PC-9 (cell line): ENCODE data around the gene RSAD1. TPM values are rescaled to one million over a fixed set of nuclear protein-coding genes. Genes with fewer than 3 reads are reported as not detected.

ENCODE experiments used
- BruUV-seq: library from RNA; stranded (reverse); fragments of 400-500 nt; replicated peaks from 2 replicates; lab custom pipeline; 2021; lab: Mats Ljungman, UMichigan
- CTCF ChIA-PET: fragments of 300-600 bp; sonication (Branson Sonifier 250); formaldehyde crosslinking; loops from one replicate; lab custom pipeline; 2022; ENCODE audit warnings: antibody characterized with exemption; lab: Charles Lee
- POLR2A ChIA-PET: fragments of 300-600 bp; sonication (Branson Sonifier 250); formaldehyde crosslinking; loops from one replicate; lab custom pipeline; 2022; ENCODE audit warnings: antibody characterized with exemption; ENCODE audit not compliant: unreplicated experiment; lab: Charles Lee
- DNase-seq, 2 experiments: peaks; one replicate each; pipeline versions ENCODE4 v3.0.0 to v3.0.0-alpha.2; 2015 to 2022; ENCODE audit warnings: mixed read lengths in 1 of 2
- H2AFZ ChIP-seq: fragments of 200-600 bp; sonication (generic); 2 replicates; pipeline ENCODE4 v1.8.1; 2017; ENCODE audit warnings: antibody characterized with exemption
- H3F3A ChIP-seq: fragments of 200-600 bp; sonication (generic); 2 replicates; pipeline ENCODE4 v1.8.1; 2017; ENCODE audit warnings: antibody characterized with exemption, mild to moderate bottlenecking, low read depth; ENCODE audit not compliant: insufficient read depth
- H3K27ac ChIP-seq: fragments of 200-600 bp; sonication (generic); 2 replicates; pipeline ENCODE4 v1.6.1; 2016; ENCODE audit warnings: mixed run types
- H3K27me3 ChIP-seq: fragments of 200-600 bp; sonication (generic); 2 replicates; pipeline ENCODE4 v1.6.1; 2016; ENCODE audit warnings: low read depth, mixed run types; ENCODE audit not compliant: insufficient read depth
- H3K36me3 ChIP-seq: fragments of 200-600 bp; sonication (generic); 2 replicates; pipeline ENCODE4 v1.6.1; 2016; ENCODE audit warnings: low read depth, mixed run types
- H3K4me1 ChIP-seq: fragments of 200-600 bp; sonication (generic); replicated peaks from 2 replicates; pipeline ENCODE4 v1.6.1; 2016; ENCODE audit warnings: mixed run types; ENCODE audit not compliant: insufficient read depth
- H3K4me2 ChIP-seq: fragments of 200-600 bp; sonication (generic); 2 replicates; pipeline ENCODE4 v1.6.1; 2017; ENCODE audit warnings: mixed run types
- H3K4me3 ChIP-seq: fragments of 200-600 bp; sonication (generic); 2 replicates; pipeline ENCODE4 v1.6.1; 2016; ENCODE audit warnings: mixed run types
- H3K79me2 ChIP-seq: fragments of 200-600 bp; sonication (generic); 2 replicates; pipeline ENCODE4 v1.6.1; 2017; ENCODE audit warnings: low read depth, mixed run types
- H3K9me2 ChIP-seq: fragments of 200-600 bp; sonication (generic); 2 replicates; pipeline ENCODE4 v1.8.1; 2017; ENCODE audit warnings: mild to moderate bottlenecking; ENCODE audit not compliant: insufficient read depth
- H3K9me3 ChIP-seq: fragments of 200-600 bp; sonication (generic); 2 replicates; pipeline ENCODE4 v1.8.1; 2016; ENCODE audit warnings: low read depth; ENCODE audit not compliant: insufficient read depth
- H4K20me1 ChIP-seq: fragments of 200-600 bp; sonication (generic); 2 replicates; pipeline ENCODE4 v1.8.1; 2017; ENCODE audit not compliant: insufficient read depth
- CTCF ChIP-seq: fragments of 200-600 bp; sonication (generic); conservative IDR thresholded peaks from 2 replicates; pipeline ENCODE4 v1.6.1; 2017; ENCODE audit warnings: mixed run types, antibody characterized with exemption, mild to moderate bottlenecking, moderate library complexity
- EZH2 ChIP-seq: fragments of 200-600 bp; sonication (generic); IDR thresholded peaks from 2 replicates; pipeline ENCODE4 v1.8.0; 2017; ENCODE audit warnings: antibody characterized with exemption, low read depth
- intact Hi-C: fragments of 100-400 bp; cut with micrococcal nuclease; formaldehyde crosslinking; loops from one replicate; pipeline ENCODE4 v1.10.0; 2022; ENCODE audit not compliant: unreplicated experiment
- total RNA-seq: library from RNA; stranded (reverse); gene quantifications from 2 replicates; pipeline ENCODE4 v1.2.3, GENCODE V29; 2021

Gene RSAD1
- total RNA-seq, 1 experiment from 2014 or later = 15.1 TPM

- intact Hi-C loops = loop anchor here (2.0 kb wide), 1 partner anchor 21 kb away; no protein-coding TSS in a partner anchor
- peaks cover 21% of the 10 kb centered on the region for H3F3A ChIP-seq
- H4K20me1 ChIP-seq = no peaks in the 10 kb centered on the region; the same call in 1 of the 2 replicates
- no peaks in the 10 kb centered on the region for H3K27me3 ChIP-seq
- no peak overlapping the region for H3K27ac ChIP-seq
- ChIA-PET CTCF (no interaction called here), POLR2A (no interaction called here)
- DNase-seq = no peak
- no peaks in the 10 kb centered on the region for H3K36me3 ChIP-seq
- peaks cover 42% of the 10 kb centered on the region for H3K4me1 ChIP-seq
- no peaks in the 10 kb centered on the region for H3K9me2 ChIP-seq
- no TSS peak for BruUV-seq
- H3K4me3 ChIP-seq = no peak overlapping the region
- H2AFZ ChIP-seq = no peak overlapping the region
- no peaks in the 10 kb centered on the region for H3K9me3 ChIP-seq
- no peak for TF ChIP-seq CTCF
- no peak for TF ChIP-seq EZH2
- peaks cover 35% of the 10 kb centered on the region for H3K79me2 ChIP-seq
- peak overlapping the region; percentile 80 for H3K4me2 ChIP-seq
These were observed 52.9 kb downstream of the RSAD1 start for GRCh38 chr17:50531428-50532025.

GRCh38 chr17:50532452-50533024, 53.9 kb downstream of the RSAD1 start, which contains the start of gene EPN3:
Gene EPN3, plus strand, starts transcription at chr17:50532735. Its CDS starts 3,822 bp downstream, at chr17:50536557.
- BruUV-seq = no TSS peak
- Histone ChIP-seq H3K27ac (peak within 1 kb of the TSS; percentile 51), H3K79me2 (peaks cover 35% of the 10 kb centered on the region), H3K4me2 (peak within 1 kb of the TSS; percentile 80), H3K27me3 (no peaks in the 10 kb centered on the region), H3K4me3 (peak within 1 kb of the TSS; percentile 89), H3K36me3 (peaks cover 4% of the 10 kb centered on the region; the same call in 1 of the 2 replicates), H3F3A (peaks cover 21% of the 10 kb centered on the region), H2AFZ (peak within 1 kb of the TSS; percentile 76), H3K9me2 (no peaks in the 10 kb centered on the region), H3K4me1 (peaks cover 42% of the 10 kb centered on the region), H3K9me3 (no peaks in the 10 kb centered on the region), H4K20me1 (no peaks in the 10 kb centered on the region; the same call in 1 of the 2 replicates)
- CTCF ChIA-PET = no interaction called here
- intact Hi-C loops = loop anchor here (2.0 kb wide), 1 partner anchor 22 kb away; no protein-coding TSS in a partner anchor
- POLR2A ChIA-PET = interaction anchor here (0.6 kb wide), 1 partner anchor 184 kb away, joined by 7 read pairs; no protein-coding TSS in a partner anchor
- DNase-seq = peak; percentile 80
- TF ChIP-seq EZH2 (no peak), CTCF (no peak)

GRCh38 chr17:50533185-50533584, 54.5 kb downstream of the RSAD1 start:
- CTCF ChIA-PET = interaction anchor here (0.6 to 1.0 kb wide), 3 partner anchors 36 to 229 kb away, joined by 4 to 11 read pairs (median 9); no protein-coding TSS in a partner anchor
- no peaks in the 10 kb centered on the region for H3K9me3 ChIP-seq
- H3K27ac ChIP-seq = no peak overlapping the region
- no peaks in the 10 kb centered on the region; the same call in 1 of the 2 replicates for H4K20me1 ChIP-seq
- no peak for TF ChIP-seq CTCF
- no peak for TF ChIP-seq EZH2
- no TSS peak for BruUV-seq
- POLR2A ChIA-PET = interaction anchor here (0.5 to 0.6 kb wide), 3 partner anchors 10 to 183 kb away, joined by 3 to 7 read pairs (median 5); no protein-coding TSS in a partner anchor
- no peaks in the 10 kb centered on the region for H3K27me3 ChIP-seq
- peaks cover 35% of the 10 kb centered on the region for H3K79me2 ChIP-seq
- H3F3A ChIP-seq = peaks cover 21% of the 10 kb centered on the region
- peak overlapping the region; percentile 76; the same call in 1 of the 2 replicates for H2AFZ ChIP-seq
- H3K4me2 ChIP-seq = peak overlapping the region; percentile 80
- H3K9me2 ChIP-seq = no peaks in the 10 kb centered on the region
- peaks cover 42% of the 10 kb centered on the region for H3K4me1 ChIP-seq
- DNase-seq = no peak
- intact Hi-C loops = loop anchor here (2.0 kb wide), 1 partner anchor 22 kb away; no protein-coding TSS in a partner anchor
- H3K36me3 ChIP-seq = peaks cover 4% of the 10 kb centered on the region; the same call in 1 of the 2 replicates
- peak overlapping the region; percentile 89 for H3K4me3 ChIP-seq
